ENCODE measurements around the gene INTS11. TPM values are rescaled to one million over a fixed set of nuclear protein-coding genes. Genes with fewer than 3 reads are reported as not detected.

Gene INTS11
- total RNA-seq, 1 experiment from 2014 or later = 254 TPM

GRCh38 chr1:1367315-1367714, 42.9 kb upstream of the INTS11 start:
- peaks cover 8% of the 10 kb centered on the region for H3K79me2 ChIP-seq (ENCODE audit: low read length)
- intact Hi-C loops (cut with micrococcal nuclease) = no loop called here
- DNase-seq (no peak), ATAC-seq (no peak)
- peaks cover 16% of the 10 kb centered on the region; the same call in 1 of the 2 replicates for H3K9me3 ChIP-seq (ENCODE audit: low read length)
- no peaks in the 10 kb centered on the region for H3K27me3 ChIP-seq (ENCODE audit: low read length)
- H3F3A ChIP-seq (ENCODE audit: low read length, unreplicated experiment) = no peaks in the 10 kb centered on the region
- no peak overlapping the region for H3K4me3 ChIP-seq (ENCODE audit: low read length)
- H3K36me3 ChIP-seq (ENCODE audit: low read depth, low read length) = no peaks in the 10 kb centered on the region
- H3K9ac ChIP-seq (ENCODE audit: low read length) = no peak overlapping the region
- H4K20me1 ChIP-seq (ENCODE audit: low read length) = no peaks in the 10 kb centered on the region
- ChIA-PET CTCF (no interaction called here), POLR2A (ENCODE audit: unreplicated experiment) (no interaction called here)
- BruUV-seq (replicated peaks) = no TSS peak
- no peak for TF ChIP-seq EZH2phosphoT487 (IDR thresholded peaks at IDR 0.05; ENCODE audit: borderline replicate concordance, low read length)
- no peak overlapping the region for H3K27ac ChIP-seq (ENCODE audit: low read length)
- H3K4me2 ChIP-seq (ENCODE audit: low read length) = no peak overlapping the region
- H2AFZ ChIP-seq (ENCODE audit: low read length) = no peak overlapping the region
- peaks cover 9% of the 10 kb centered on the region; the same call in 1 of the 2 replicates for H3K4me1 ChIP-seq (ENCODE audit: insufficient read depth, low read length)
- no peaks in the 10 kb centered on the region for H3K9me2 ChIP-seq (replicated peaks; ENCODE audit: low read length)

- BruUV-seq (replicated peaks) = TSS peak; percentile 13
- DNase-seq (no peak), ATAC-seq (no peak)
- Histone ChIP-seq H3K36me3 (ENCODE audit: low read depth, low read length) (no peaks in the 10 kb centered on the region), H3K27me3 (ENCODE audit: low read length) (no peaks in the 10 kb centered on the region), H3F3A (ENCODE audit: low read length, unreplicated experiment) (no peaks in the 10 kb centered on the region), H3K9ac (ENCODE audit: low read length) (no peak overlapping the region), H3K27ac (ENCODE audit: low read length) (no peak overlapping the region), H2AFZ (ENCODE audit: low read length) (no peak overlapping the region), H3K4me2 (ENCODE audit: low read length) (no peak overlapping the region), H3K79me2 (ENCODE audit: low read length) (peaks cover 4% of the 10 kb centered on the region; the same call in 1 of the 2 replicates), H4K20me1 (ENCODE audit: low read length) (no peaks in the 10 kb centered on the region), H3K4me1 (ENCODE audit: insufficient read depth, low read length) (peaks cover 7% of the 10 kb centered on the region; the same call in 1 of the 2 replicates), H3K9me2 (replicated peaks; ENCODE audit: low read length) (no peaks in the 10 kb centered on the region), H3K9me3 (ENCODE audit: low read length) (peaks cover 16% of the 10 kb centered on the region; the same call in 1 of the 2 replicates), H3K4me3 (ENCODE audit: low read length) (no peak overlapping the region)
- POLR2A ChIA-PET (ENCODE audit: unreplicated experiment) = no interaction called here
- CTCF ChIA-PET = no interaction called here
- intact Hi-C loops (cut with micrococcal nuclease) = no loop called here
- no peak for TF ChIP-seq EZH2 (IDR thresholded peaks at IDR 0.05; ENCODE audit: low read length, unreplicated experiment)
- TF ChIP-seq EZH2phosphoT487 (IDR thresholded peaks at IDR 0.05; ENCODE audit: borderline replicate concordance, low read length) = no peak
- TF ChIP-seq CTCF (conservative IDR thresholded peaks at IDR 0.05; ENCODE audit: low read depth, low read length) = no peak
Measured at GRCh38 chr1:1366699-1367066, 42.2 kb upstream of the INTS11 start.

- Histone ChIP-seq H3K27ac (ENCODE audit: low read length) (no peak overlapping the region), H3K79me2 (ENCODE audit: low read length) (no peaks in the 10 kb centered on the region), H4K20me1 (ENCODE audit: low read length) (no peaks in the 10 kb centered on the region), H2AFZ (ENCODE audit: low read length) (no peak overlapping the region), H3K27me3 (ENCODE audit: low read length) (no peaks in the 10 kb centered on the region), H3K4me1 (ENCODE audit: insufficient read depth, low read length) (peaks cover 10% of the 10 kb centered on the region), H3F3A (ENCODE audit: low read length, unreplicated experiment) (no peaks in the 10 kb centered on the region), H3K4me2 (ENCODE audit: low read length) (no peak overlapping the region), H3K4me3 (ENCODE audit: low read length) (no peak overlapping the region), H3K9me2 (replicated peaks; ENCODE audit: low read length) (no peaks in the 10 kb centered on the region), H3K9me3 (ENCODE audit: low read length) (peaks cover 16% of the 10 kb centered on the region; the same call in 1 of the 2 replicates), H3K9ac (ENCODE audit: low read length) (no peak overlapping the region), H3K36me3 (ENCODE audit: low read depth, low read length) (no peaks in the 10 kb centered on the region)
- intact Hi-C loops (cut with micrococcal nuclease) = no loop called here
- BruUV-seq (replicated peaks) = no TSS peak
- no peak for TF ChIP-seq EZH2phosphoT487 (IDR thresholded peaks at IDR 0.05; ENCODE audit: borderline replicate concordance, low read length)
- no peak for TF ChIP-seq CTCF (conservative IDR thresholded peaks at IDR 0.05; ENCODE audit: low read depth, low read length)
- TF ChIP-seq EZH2 (IDR thresholded peaks at IDR 0.05; ENCODE audit: low read length, unreplicated experiment) = no peak
- CTCF ChIA-PET = no interaction called here
- DNase-seq (no peak), ATAC-seq (no peak)
- POLR2A ChIA-PET (ENCODE audit: unreplicated experiment) = no interaction called here
Measured at GRCh38 chr1:1365875-1366698, 41.6 kb upstream of the INTS11 start.

Measured in PC-3 (cell line).